GM06990 (cell line): Measurements from ENCODE around the gene DCUN1D1.

Experiments
- DNase-seq: peaks from one replicate; pipeline ENCODE4 v3.0.0-alpha.2; 2011; ENCODE audit not compliant: insufficient read length; ENCODE audit errors: extremely low read depth
- H3K27me3 ChIP-seq: replicated peaks from 2 replicates; pipeline ENCODE4 v1.6.0; 2011; ENCODE audit warnings: low read length; ENCODE audit not compliant: control insufficient read depth, insufficient read depth
- H3K36me3 ChIP-seq: 2 replicates; pipeline ENCODE4 v1.5.1; 2011; ENCODE audit warnings: low read length; ENCODE audit not compliant: control insufficient read depth, insufficient read depth
- H3K4me3 ChIP-seq: replicated peaks from 2 replicates; pipeline ENCODE4 v1.5.1; 2011; ENCODE audit warnings: low read depth, mild to moderate bottlenecking, control low read depth, low read length
- CTCF ChIP-seq: IDR thresholded peaks from 2 replicates; pipeline ENCODE4 v1.5.1; 2011; ENCODE audit warnings: low read length, control low read depth, mild to moderate bottlenecking, inconsistent platforms; ENCODE audit not compliant: insufficient read depth, poor library complexity, severe bottlenecking

DCUN1D1 gene

DNA sequence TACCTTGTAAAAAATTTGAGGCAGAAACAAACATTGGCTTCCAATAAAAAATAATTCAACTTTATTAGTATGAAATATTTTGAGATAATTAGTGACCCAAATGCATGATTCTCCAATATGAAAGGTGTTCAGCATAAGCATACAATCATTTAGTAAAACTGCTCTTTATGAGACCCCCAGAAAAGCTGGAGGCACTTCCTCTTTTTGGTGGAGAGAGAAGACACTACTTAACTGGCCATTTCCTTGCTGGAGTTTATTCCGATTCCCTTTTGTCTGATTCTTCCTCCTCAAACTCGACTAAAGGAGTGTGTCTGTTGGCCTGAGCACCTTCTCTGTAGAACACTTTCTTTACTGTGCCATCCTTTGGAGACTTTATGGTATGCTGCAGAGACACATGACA lies 34.8 kb upstream of the DCUN1D1 start:
- no peak for TF ChIP-seq CTCF
- H3K36me3 ChIP-seq: no peaks in the 10 kb centered on the region; the same call in none of the 2 replicates
- no peaks in the 10 kb centered on the region for H3K27me3 ChIP-seq
- no peak for DNase-seq
- H3K4me3 ChIP-seq: no peak overlapping the region

DNA sequence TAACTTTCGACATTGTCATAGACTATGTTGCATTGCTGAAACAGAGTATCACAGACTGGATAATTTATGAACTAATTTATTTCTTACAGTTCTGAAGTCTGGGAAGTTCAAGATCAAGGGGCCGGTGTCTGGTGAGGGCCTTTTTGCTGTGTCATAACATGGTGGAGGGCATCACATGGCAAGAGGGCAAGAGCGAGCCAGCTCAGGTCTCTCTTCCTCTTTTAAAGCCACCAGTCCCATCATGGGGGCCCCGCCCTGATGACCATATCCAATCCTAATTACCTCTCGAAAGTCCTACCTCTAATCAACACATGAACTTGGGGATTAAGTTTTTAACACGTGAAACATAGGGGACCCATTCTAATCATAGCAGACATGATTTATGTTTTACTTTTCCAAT lies 33.5 kb upstream of the DCUN1D1 start:
- Histone ChIP-seq H3K4me3 (no peak overlapping the region), H3K27me3 (no peaks in the 10 kb centered on the region), H3K36me3 (no peaks in the 10 kb centered on the region; the same call in none of the 2 replicates)
- TF ChIP-seq CTCF: no peak
- no peak for DNase-seq

DNA sequence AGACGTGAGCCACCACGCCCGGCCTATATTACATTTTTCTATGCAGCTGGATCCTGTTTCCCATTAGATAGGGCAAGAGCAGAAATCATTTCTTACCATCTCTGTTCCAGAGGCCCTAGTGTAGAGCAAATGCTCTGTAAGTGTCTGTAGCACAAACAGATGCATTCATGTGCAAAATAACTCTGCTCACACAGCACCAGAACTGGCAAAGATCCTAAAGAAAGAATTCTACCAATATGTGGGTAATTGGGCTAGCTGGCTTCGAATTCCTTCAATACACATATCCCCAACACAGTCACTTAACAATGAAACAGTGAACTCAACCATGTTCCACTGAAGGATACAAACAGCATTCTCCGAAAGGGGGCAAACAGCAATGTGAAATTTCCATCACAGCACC lies 32.7 kb upstream of the DCUN1D1 start:
- Histone ChIP-seq H3K4me3 (no peak overlapping the region), H3K36me3 (no peaks in the 10 kb centered on the region; the same call in none of the 2 replicates), H3K27me3 (no peaks in the 10 kb centered on the region)
- TF ChIP-seq CTCF: no peak
- no peak for DNase-seq

DNA sequence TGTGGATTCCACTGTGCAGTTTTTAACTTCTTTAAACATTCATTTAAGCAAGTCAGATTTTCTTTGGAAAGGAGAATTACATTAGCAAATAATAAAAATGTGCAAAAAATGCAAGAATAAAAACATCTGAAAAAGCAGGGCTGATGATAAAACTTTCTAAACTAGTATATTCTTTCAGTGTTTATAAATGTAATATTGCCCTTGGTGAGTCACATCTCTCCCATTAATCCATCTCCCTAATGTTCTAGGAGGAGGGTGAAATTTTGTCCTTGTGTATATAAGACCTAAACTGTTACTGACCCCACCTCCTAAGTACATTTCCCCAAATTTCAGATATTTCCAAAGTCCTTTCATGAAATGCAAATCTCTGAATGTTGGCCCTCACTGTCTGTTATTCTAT lies 28.5 kb upstream of the DCUN1D1 start:
- no peaks in the 10 kb centered on the region; the same call in 1 of the 2 replicates for H3K36me3 ChIP-seq
- no peak for TF ChIP-seq CTCF
- H3K27me3 ChIP-seq: no peaks in the 10 kb centered on the region
- no peak overlapping the region for H3K4me3 ChIP-seq
- DNase-seq: no peak

DNA sequence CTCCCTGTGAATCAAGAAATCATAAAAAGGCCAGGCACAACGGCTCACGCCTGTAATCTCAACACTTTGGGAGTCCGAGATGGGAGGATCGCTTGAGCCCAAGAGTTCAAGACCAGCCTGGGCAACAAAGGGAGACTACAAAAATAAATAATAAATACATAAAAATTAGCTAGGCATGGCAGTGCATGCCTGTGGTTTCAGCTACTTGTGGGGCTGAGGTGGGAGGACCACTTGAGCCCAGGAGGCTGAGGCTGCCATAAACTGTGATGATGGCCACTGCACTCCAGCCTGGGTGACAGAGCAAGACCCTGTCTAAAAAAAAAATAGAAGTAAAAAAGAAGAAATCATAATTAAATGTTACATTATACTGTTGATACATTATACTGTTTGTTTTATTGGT lies 28.0 kb upstream of the DCUN1D1 start:
- Histone ChIP-seq H3K4me3 (no peak overlapping the region), H3K27me3 (no peaks in the 10 kb centered on the region), H3K36me3 (no peaks in the 10 kb centered on the region; the same call in 1 of the 2 replicates)
- TF ChIP-seq CTCF: no peak
- no peak for DNase-seq

DNA sequence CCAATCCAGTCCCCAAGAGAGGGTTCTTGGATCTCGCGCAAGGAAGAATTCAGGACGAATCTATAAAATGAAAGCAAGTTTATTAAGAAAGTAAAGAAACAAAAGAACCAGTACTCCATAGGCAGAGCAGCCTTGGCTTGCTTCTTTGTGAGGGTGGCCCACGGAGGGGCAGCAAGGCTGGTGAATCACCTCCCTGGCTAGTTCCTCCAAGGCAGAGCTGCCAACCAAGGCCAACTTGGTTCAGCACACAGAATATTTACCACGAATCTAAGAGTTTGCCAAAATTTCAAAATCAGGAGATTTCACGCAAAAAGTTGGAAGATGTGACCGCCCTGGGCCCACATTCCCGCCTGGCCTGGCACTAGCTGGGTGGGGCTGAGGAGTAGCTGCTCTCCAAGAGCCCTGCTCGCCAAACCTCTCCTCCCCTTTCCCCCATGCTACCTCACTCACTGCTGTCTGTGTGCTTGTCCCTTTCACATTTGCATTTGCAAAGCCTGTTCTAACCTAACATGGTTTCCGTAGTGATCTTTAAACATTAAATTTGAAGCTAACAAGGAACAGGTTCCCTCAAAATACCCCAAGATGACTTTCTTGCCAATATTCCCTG lies 26.2 kb upstream of the DCUN1D1 start:
- no peaks in the 10 kb centered on the region for H3K27me3 ChIP-seq
- TF ChIP-seq CTCF: no peak
- no peaks in the 10 kb centered on the region; the same call in 1 of the 2 replicates for H3K36me3 ChIP-seq
- H3K4me3 ChIP-seq: no peak overlapping the region
- no peak for DNase-seq
